NCI-H82 treated with DMSO at 0.1 percent for 48 hours (cell line): ENCODE results near the gene BATF.
A peak's percentile ranks its signal among the peaks of the same experiment; 100 is the strongest.

ENCODE experiments used
- DNase-seq: peaks from one replicate; lab custom pipeline; 2025; ENCODE audit not compliant: unreplicated experiment; lab: John Stamatoyannopoulos, UW

BATF gene

GRCh38 chr14:75559451-75560222 lies 37.4 kb downstream of the BATF start:
- DNase-seq: no peak

GRCh38 chr14:75561013-75561432 lies 38.8 kb downstream of the BATF start:
- no peak for DNase-seq

- DNase-seq: no peak
Observed at GRCh38 chr14:75562089-75562488, 39.8 kb downstream of the BATF start.

GRCh38 chr14:75562489-75562888 lies 40.2 kb downstream of the BATF start:
- no peak for DNase-seq

GRCh38 chr14:75563931-75564330 lies 41.7 kb downstream of the BATF start:
- no peak for DNase-seq

GRCh38 chr14:75565056-75565455 lies 42.8 kb downstream of the BATF start:
- no peak for DNase-seq

GRCh38 chr14:75566321-75566720 lies 44.1 kb downstream of the BATF start:
- no peak for DNase-seq

GRCh38 chr14:75566752-75567151 lies 44.5 kb downstream of the BATF start:
- no peak for DNase-seq

- no peak for DNase-seq
Observed at GRCh38 chr14:75568140-75568539, 45.9 kb downstream of the BATF start.

GRCh38 chr14:75568791-75569190 lies 46.5 kb downstream of the BATF start:
- no peak for DNase-seq

GRCh38 chr14:75570797-75571196 lies 48.5 kb downstream of the BATF start:
- DNase-seq: no peak

GRCh38 chr14:75572104-75572503 lies 49.8 kb downstream of the BATF start:
- no peak for DNase-seq

- DNase-seq: no peak
Observed at GRCh38 chr14:75577090-75577489, 54.8 kb downstream of the BATF start.

GRCh38 chr14:75577729-75578101 lies 55.4 kb downstream of the BATF start:
- peak; percentile 43 for DNase-seq

- no peak for DNase-seq
Observed at GRCh38 chr14:75578102-75578785, 56.0 kb downstream of the BATF start, which contains the start of gene FLVCR2. Gene FLVCR2, plus strand, starts transcription at chr14:75578620. Its CDS starts 353 bp downstream, at chr14:75578973.

- no peak for DNase-seq
Observed at GRCh38 chr14:75578786-75579337, 56.6 kb downstream of the BATF start.

GRCh38 chr14:75579338-75579864 lies 57.1 kb downstream of the BATF start:
- no peak for DNase-seq

GRCh38 chr14:75579882-75580281 lies 57.6 kb downstream of the BATF start:
- no peak for DNase-seq

GRCh38 chr14:75587388-75587787 lies 65.1 kb downstream of the BATF start:
- no peak for DNase-seq

GRCh38 chr14:75589931-75590330 lies 67.7 kb downstream of the BATF start:
- DNase-seq: no peak

GRCh38 chr14:75591331-75591946 lies 69.2 kb downstream of the BATF start:
- DNase-seq: no peak
